UCSD-AML1 (cell line): ENCODE data around the gene WDFY2.

ENCODE experiments used
- DNase-seq: peaks from one replicate; lab custom pipeline; 2025; ENCODE audit not compliant: unreplicated experiment; lab: John Stamatoyannopoulos, UW

The WDFY2 gene

GRCh38 chr13:51786425-51787265 is 202.4 kb downstream of the WDFY2 start:
- no peak for DNase-seq

GRCh38 chr13:51793570-51794271 is 209.5 kb downstream of the WDFY2 start:
- peak; percentile 71 for DNase-seq

GRCh38 chr13:51794964-51795363 is 210.7 kb downstream of the WDFY2 start:
- DNase-seq, result no peak

- no peak for DNase-seq
Observed at GRCh38 chr13:51795419-51795818, 211.2 kb downstream of the WDFY2 start.

- DNase-seq, result no peak
Observed at GRCh38 chr13:51796546-51796945, 212.3 kb downstream of the WDFY2 start.

- DNase-seq, result no peak
Observed at GRCh38 chr13:51797664-51798488, 213.6 kb downstream of the WDFY2 start.

- no peak for DNase-seq
Observed at GRCh38 chr13:51799261-51799660, 215.0 kb downstream of the WDFY2 start.

GRCh38 chr13:51800486-51800885 is 216.2 kb downstream of the WDFY2 start:
- no peak for DNase-seq

GRCh38 chr13:51801631-51802099 is 217.4 kb downstream of the WDFY2 start:
- no peak for DNase-seq

- DNase-seq, result no peak
Observed at GRCh38 chr13:51802631-51803418, 218.6 kb downstream of the WDFY2 start.

GRCh38 chr13:51803422-51804294 is 219.4 kb downstream of the WDFY2 start, which contains the start of gene DHRS12:
Gene DHRS12 (minus strand): TSS chr13:51804163. CDS start chr13:51799659, 4,504 bp downstream.
- DNase-seq, result peak; percentile 87

GRCh38 chr13:51804295-51805172 is 220.3 kb downstream of the WDFY2 start:
- no peak for DNase-seq

GRCh38 chr13:51805313-51805712 is 221.1 kb downstream of the WDFY2 start:
- no peak for DNase-seq

- no peak for DNase-seq
Observed at GRCh38 chr13:51805925-51806324, 221.7 kb downstream of the WDFY2 start.

- DNase-seq, result no peak
Observed at GRCh38 chr13:51806566-51806965, 222.3 kb downstream of the WDFY2 start.

GRCh38 chr13:51807041-51807440 is 222.8 kb downstream of the WDFY2 start:
- no peak for DNase-seq

- DNase-seq, result no peak
Observed at GRCh38 chr13:51808811-51809210, 224.5 kb downstream of the WDFY2 start.

- no peak for DNase-seq
Observed at GRCh38 chr13:51811046-51811445, 226.8 kb downstream of the WDFY2 start.
